ENCODE results near the gene SMARCC1. TPM values are rescaled to one million over a fixed set of nuclear protein-coding genes. Genes with fewer than 3 reads are reported as not detected.

The SMARCC1 gene
- total RNA-seq, 1 experiment from 2014 or later = 168 TPM

DNA sequence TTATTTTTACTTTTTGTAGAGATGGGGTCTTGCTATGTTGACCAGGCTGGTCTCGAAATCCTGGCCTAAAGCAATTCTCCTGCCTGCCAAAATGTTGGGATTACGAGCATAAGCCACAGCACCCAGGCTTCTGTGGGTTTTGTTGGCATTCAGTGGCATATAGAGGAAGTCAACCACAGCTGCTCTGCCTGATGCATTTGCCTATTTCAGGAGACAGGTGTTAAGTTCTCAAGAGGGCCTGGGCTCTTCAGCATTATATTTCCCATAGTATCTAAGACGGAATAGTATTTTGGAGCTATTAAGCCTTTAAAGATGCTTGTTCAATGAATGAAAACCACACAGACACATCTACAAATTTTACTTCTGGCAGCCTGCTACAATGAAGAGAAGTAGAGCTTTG lies 129.6 kb downstream of the SMARCC1 start:
- Histone ChIP-seq H3K9ac (ENCODE audit: low read length) (no peak overlapping the region), H3K27ac (ENCODE audit: low read depth, low read length) (no peak overlapping the region), H4K20me1 (ENCODE audit: insufficient read depth) (peaks cover 10% of the 10 kb centered on the region; the same call in 1 of the 2 replicates), H2AFZ (ENCODE audit: low read depth, low read length, poor library complexity, severe bottlenecking) (no peak overlapping the region), H3K4me2 (ENCODE audit: low read length) (no peak overlapping the region), H3K4me3 (replicated peaks in 1 of 2; ENCODE audit: low read depth in 1 of 2, low read length in 2 of 2) (no peak overlapping the region), H3K9me3 (ENCODE audit: control insufficient read depth in 1 of 2, insufficient read depth in 1 of 2, low read depth in 1 of 2, low read length in 2 of 2) (no peaks in the 10 kb centered on the region), H3K9me2 (ENCODE audit: insufficient read depth) (no peaks in the 10 kb centered on the region), H3K36me3 (ENCODE audit: control insufficient read depth in 1 of 2, insufficient read depth in 2 of 2, low read length in 2 of 2) (peaks cover 0 to 2% of the 10 kb centered on the region in 2 experiments; a peak in 2 of 4 replicates), H3K27me3 (ENCODE audit: insufficient read depth, low read length) (no peaks in the 10 kb centered on the region), H3K79me2 (ENCODE audit: insufficient read depth, low read length) (peaks cover 70% of the 10 kb centered on the region), H3K4me1 (ENCODE audit: control insufficient read depth in 1 of 2, insufficient read depth in 2 of 2, low read length in 2 of 2) (no peaks in the 10 kb centered on the region)
- no peak for ATAC-seq
- no peak for DNase-seq (ENCODE audit: low read depth, low spot score)
- no TSS peak for BruUV-seq (replicated peaks)
- CTCF ChIA-PET = no interaction called here
- intact Hi-C loops (cut with micrococcal nuclease) = no loop called here
- no peak for TF ChIP-seq EGR1 (IDR thresholded peaks at IDR 0.05; ENCODE audit: low read depth)
- TF ChIP-seq TCF7L2 (IDR thresholded peaks at IDR 0.05; ENCODE audit: borderline replicate concordance, extremely low read depth, insufficient read depth, insufficient read length) = no peak
- TF ChIP-seq, protein P1, sequence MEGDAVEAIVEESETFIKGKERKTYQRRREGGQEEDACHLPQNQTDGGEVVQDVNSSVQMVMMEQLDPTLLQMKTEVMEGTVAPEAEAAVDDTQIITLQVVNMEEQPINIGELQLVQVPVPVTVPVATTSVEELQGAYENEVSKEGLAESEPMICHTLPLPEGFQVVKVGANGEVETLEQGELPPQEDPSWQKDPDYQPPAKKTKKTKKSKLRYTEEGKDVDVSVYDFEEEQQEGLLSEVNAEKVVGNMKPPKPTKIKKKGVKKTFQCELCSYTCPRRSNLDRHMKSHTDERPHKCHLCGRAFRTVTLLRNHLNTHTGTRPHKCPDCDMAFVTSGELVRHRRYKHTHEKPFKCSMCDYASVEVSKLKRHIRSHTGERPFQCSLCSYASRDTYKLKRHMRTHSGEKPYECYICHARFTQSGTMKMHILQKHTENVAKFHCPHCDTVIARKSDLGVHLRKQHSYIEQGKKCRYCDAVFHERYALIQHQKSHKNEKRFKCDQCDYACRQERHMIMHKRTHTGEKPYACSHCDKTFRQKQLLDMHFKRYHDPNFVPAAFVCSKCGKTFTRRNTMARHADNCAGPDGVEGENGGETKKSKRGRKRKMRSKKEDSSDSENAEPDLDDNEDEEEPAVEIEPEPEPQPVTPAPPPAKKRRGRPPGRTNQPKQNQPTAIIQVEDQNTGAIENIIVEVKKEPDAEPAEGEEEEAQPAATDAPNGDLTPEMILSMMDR (IDR thresholded peaks at IDR 0.05 in 2 of 3, conservative IDR thresholded peaks at IDR 0.05 in 1 of 3; ENCODE audit: borderline replicate concordance in 1 of 3, insufficient read depth in 1 of 3, low read depth in 2 of 3, low read length in 2 of 3) = no peak
- no peak for TF ChIP-seq ELF1 (IDR thresholded peaks at IDR 0.05; ENCODE audit: borderline replicate concordance, low read depth)
- TF ChIP-seq YY1 (IDR thresholded peaks at IDR 0.05; ENCODE audit: extremely low read depth, insufficient replicate concordance, low read depth, low read length) = no peak
- no peak for TF ChIP-seq EZH2phosphoT487 (IDR thresholded peaks at IDR 0.05; ENCODE audit: borderline replicate concordance)
- no peak for TF ChIP-seq POLR2A (IDR thresholded peaks at IDR 0.05; ENCODE audit: borderline replicate concordance, extremely low read depth, insufficient read depth, insufficient read length)
- no peak for TF ChIP-seq RAD21 (IDR thresholded peaks at IDR 0.05; ENCODE audit: low read depth)
- no peak for TF ChIP-seq CEBPB (IDR thresholded peaks at IDR 0.05; ENCODE audit: low read depth)
- no peak for TF ChIP-seq SRF (IDR thresholded peaks at IDR 0.05; ENCODE audit: low read depth)
- RAD21 ChIA-PET (ENCODE audit: low non-redundant PET in 1 of 2, low total read pairs in 2 of 2, uncharacterized antibody in 2 of 2, unreplicated experiment in 2 of 2) = no interaction called here
- POLR2A ChIA-PET = no interaction called here
